ENCODE data around the gene HBQ1.

- TF ChIP-seq POLR2A (IDR thresholded peaks at IDR 0.05), result no peak
- TF ChIP-seq CTCF (IDR thresholded peaks at IDR 0.05), result no peak
These were observed 49.5 kb downstream of the HBQ1 start for GRCh38 chr16:229731-230281.

Data from thyroid gland (tissue), 4 donors.